Measurements from ENCODE around the gene TBC1D14. TPM values are rescaled to one million over a fixed set of nuclear protein-coding genes. Genes with fewer than 3 reads are reported as not detected.

Gene TBC1D14
- total RNA-seq, 3 donors from 2014 or later (not counting 1 experiment from before 2014, with no cell fraction given) = 36.0 to 54.7 (median 53.2) TPM

DNA sequence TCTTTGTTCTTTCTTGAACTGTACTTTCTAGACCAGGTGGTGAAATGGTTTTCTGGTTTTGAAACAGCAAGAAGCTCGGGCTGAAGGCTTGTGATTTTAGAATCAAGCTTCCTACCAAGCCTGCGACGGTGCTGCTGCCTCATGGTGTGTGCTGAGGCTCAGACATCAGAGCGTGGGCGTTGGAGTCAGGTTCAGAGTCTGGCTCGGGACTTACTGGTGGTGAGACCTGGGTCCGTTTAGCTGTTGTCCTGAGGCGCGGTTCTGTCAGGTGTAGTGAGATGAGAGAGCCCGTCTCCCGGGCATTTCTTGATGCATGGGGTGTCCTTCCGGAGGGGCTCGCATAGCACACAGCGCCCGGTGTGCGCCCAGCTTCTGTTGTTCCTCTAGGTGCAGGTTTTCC is 113.9 kb downstream of the TBC1D14 start:
- Histone ChIP-seq H3K4me3 (ENCODE audit: low read length) (no peak overlapping the region), H3K27ac (ENCODE audit: low read length) (no peak overlapping the region), H3K9me3 (ENCODE audit: control insufficient read depth, insufficient read depth, low read length) (no peaks in the 10 kb centered on the region), H3K4me1 (ENCODE audit: control insufficient read depth, insufficient read depth, low read length) (no peaks in the 10 kb centered on the region), H3K36me3 (ENCODE audit: control insufficient read depth, insufficient read depth, low read length) (peaks cover 40% of the 10 kb centered on the region), H3K27me3 (ENCODE audit: control insufficient read depth, insufficient read depth, low read length) (no peaks in the 10 kb centered on the region)
- intact Hi-C loops (cut with micrococcal nuclease) = no loop called here
- H3K9me3 Mint-ChIP-seq = no peaks in the 10 kb centered on the region
- TF ChIP-seq, protein P1, sequence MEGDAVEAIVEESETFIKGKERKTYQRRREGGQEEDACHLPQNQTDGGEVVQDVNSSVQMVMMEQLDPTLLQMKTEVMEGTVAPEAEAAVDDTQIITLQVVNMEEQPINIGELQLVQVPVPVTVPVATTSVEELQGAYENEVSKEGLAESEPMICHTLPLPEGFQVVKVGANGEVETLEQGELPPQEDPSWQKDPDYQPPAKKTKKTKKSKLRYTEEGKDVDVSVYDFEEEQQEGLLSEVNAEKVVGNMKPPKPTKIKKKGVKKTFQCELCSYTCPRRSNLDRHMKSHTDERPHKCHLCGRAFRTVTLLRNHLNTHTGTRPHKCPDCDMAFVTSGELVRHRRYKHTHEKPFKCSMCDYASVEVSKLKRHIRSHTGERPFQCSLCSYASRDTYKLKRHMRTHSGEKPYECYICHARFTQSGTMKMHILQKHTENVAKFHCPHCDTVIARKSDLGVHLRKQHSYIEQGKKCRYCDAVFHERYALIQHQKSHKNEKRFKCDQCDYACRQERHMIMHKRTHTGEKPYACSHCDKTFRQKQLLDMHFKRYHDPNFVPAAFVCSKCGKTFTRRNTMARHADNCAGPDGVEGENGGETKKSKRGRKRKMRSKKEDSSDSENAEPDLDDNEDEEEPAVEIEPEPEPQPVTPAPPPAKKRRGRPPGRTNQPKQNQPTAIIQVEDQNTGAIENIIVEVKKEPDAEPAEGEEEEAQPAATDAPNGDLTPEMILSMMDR (IDR thresholded peaks at IDR 0.05) = no peak
- no peak for ATAC-seq
- no peak overlapping the region for H3K4me3 Mint-ChIP-seq
- 95% methylated on average over 16 of the region's 16 CpGs for WGBS (ENCODE audit: insufficient coverage)
- no peaks in the 10 kb centered on the region for H3K36me3 Mint-ChIP-seq
- H3K27me3 Mint-ChIP-seq (ENCODE audit: low read depth in 2 of 2) = no peaks in the 10 kb centered on the region
- H3K4me1 Mint-ChIP-seq = peaks cover 0 to 17% of the 10 kb centered on the region in 2 donors
- DNase-seq = no peak
- no peak overlapping the region for H3K27ac Mint-ChIP-seq

DNA sequence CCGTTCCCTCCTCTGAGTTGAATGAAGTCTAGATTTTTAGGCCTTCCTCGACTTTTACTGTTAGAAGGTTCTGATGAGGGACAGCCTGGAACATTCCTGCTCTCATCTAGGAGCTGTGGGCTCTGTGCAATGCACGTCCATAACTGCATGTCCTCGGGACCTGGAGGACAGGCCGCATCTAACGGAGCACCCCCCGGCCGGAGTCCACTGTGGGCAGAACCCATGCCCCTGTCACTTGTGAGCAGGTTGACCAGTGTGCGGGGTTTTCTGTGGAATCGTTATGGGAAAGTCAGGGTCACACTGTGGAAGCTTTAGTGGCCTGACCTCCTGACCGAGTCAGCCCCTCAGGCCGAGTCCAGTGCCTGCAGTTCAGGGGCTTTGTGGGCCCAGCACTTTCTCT is 114.3 kb downstream of the TBC1D14 start:
- H3K36me3 Mint-ChIP-seq = no peaks in the 10 kb centered on the region
- intact Hi-C loops (cut with micrococcal nuclease) = no loop called here
- ATAC-seq (no peak), DNase-seq (no peak)
- Histone ChIP-seq H3K27ac (ENCODE audit: low read length) (no peak overlapping the region), H3K36me3 (ENCODE audit: control insufficient read depth, insufficient read depth, low read length) (peaks cover 40% of the 10 kb centered on the region), H3K9me3 (ENCODE audit: control insufficient read depth, insufficient read depth, low read length) (no peaks in the 10 kb centered on the region), H3K4me1 (ENCODE audit: control insufficient read depth, insufficient read depth, low read length) (no peaks in the 10 kb centered on the region), H3K27me3 (ENCODE audit: control insufficient read depth, insufficient read depth, low read length) (no peaks in the 10 kb centered on the region), H3K4me3 (ENCODE audit: low read length) (no peak overlapping the region)
- H3K27me3 Mint-ChIP-seq (ENCODE audit: low read depth in 2 of 2) = no peaks in the 10 kb centered on the region
- WGBS (ENCODE audit: insufficient coverage) = 94% methylated on average over 12 of the region's 12 CpGs
- no peak overlapping the region for H3K4me3 Mint-ChIP-seq
- TF ChIP-seq, protein P1 (IDR thresholded peaks at IDR 0.05) = no peak
- H3K9me3 Mint-ChIP-seq = no peaks in the 10 kb centered on the region
- H3K4me1 Mint-ChIP-seq = peaks cover 0 to 17% of the 10 kb centered on the region in 2 donors
- no peak overlapping the region for H3K27ac Mint-ChIP-seq

DNA sequence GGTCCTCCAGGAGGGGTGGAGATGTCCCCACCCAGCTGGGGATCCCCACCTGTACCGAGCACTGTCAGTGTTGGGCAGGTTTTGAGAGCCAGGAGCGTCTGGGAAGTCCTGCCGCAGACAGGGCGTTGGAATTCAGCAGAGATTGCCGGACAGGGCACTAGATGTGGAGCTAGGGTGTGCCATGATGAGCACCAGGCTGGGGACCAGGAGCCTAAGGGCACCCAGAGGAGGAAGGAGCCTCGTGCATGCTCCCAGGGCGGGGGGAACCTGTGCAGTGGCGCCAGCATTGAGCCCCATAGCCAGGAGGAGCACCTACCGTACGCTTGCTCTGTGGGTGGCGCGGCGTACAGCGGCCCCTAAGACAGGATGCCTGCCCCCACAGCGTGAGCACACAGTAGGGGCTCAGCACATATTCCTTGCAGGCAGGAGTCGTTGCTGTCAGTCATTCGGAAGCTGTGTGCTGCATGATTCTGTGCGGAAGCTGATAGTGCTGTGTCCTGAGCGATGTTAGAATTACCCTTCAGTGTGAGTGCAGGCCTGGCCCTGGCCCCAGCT is 114.8 kb downstream of the TBC1D14 start:
- Mint-ChIP-seq H3K4me1 (peaks cover 0 to 17% of the 10 kb centered on the region in 2 donors), H3K27ac (no peak overlapping the region), H3K27me3 (ENCODE audit: low read depth in 2 of 2) (no peaks in the 10 kb centered on the region), H3K4me3 (no peak overlapping the region), H3K36me3 (no peaks in the 10 kb centered on the region), H3K9me3 (no peaks in the 10 kb centered on the region)
- Histone ChIP-seq H3K4me1 (ENCODE audit: control insufficient read depth, insufficient read depth, low read length) (no peaks in the 10 kb centered on the region), H3K27me3 (ENCODE audit: control insufficient read depth, insufficient read depth, low read length) (no peaks in the 10 kb centered on the region), H3K27ac (ENCODE audit: low read length) (no peak overlapping the region), H3K36me3 (ENCODE audit: control insufficient read depth, insufficient read depth, low read length) (peaks cover 40% of the 10 kb centered on the region), H3K9me3 (ENCODE audit: control insufficient read depth, insufficient read depth, low read length) (no peaks in the 10 kb centered on the region), H3K4me3 (ENCODE audit: low read length) (no peak overlapping the region)
- 95% methylated on average over 19 of the region's 19 CpGs for WGBS (ENCODE audit: insufficient coverage)
- ATAC-seq (no peak), DNase-seq (no peak)
- intact Hi-C loops (cut with micrococcal nuclease) = no loop called here
- TF ChIP-seq, protein P1 (IDR thresholded peaks at IDR 0.05) = no peak

DNA sequence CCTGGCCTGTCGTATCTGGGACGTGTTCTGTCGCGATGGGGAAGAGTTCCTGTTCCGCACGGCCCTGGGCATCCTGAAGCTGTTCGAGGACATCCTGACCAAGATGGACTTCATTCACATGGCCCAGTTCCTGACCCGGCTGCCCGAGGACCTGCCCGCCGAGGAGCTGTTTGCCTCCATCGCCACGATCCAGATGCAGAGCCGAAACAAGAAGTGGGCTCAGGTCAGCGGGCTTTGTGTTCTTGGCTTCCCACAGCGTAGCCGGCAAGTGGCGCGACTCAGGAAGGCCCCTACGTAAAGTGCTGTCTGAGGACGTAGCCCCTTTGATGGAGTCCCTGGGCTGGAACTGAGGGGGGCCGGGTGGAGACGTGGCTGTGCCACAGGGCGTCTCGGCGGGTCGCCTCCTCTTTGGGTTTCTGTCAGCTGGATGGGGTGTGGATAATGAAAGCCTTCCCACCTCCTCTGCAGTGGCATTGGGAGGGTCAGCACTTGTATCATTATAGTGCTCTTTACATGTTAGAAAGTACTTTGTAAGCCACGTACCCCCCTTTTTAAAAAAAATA is 115.5 kb downstream of the TBC1D14 start:
- Histone ChIP-seq H3K9me3 (ENCODE audit: control insufficient read depth, insufficient read depth, low read length) (no peaks in the 10 kb centered on the region), H3K27me3 (ENCODE audit: control insufficient read depth, insufficient read depth, low read length) (no peaks in the 10 kb centered on the region), H3K27ac (ENCODE audit: low read length) (no peak overlapping the region), H3K36me3 (ENCODE audit: control insufficient read depth, insufficient read depth, low read length) (peaks cover 43% of the 10 kb centered on the region), H3K4me3 (ENCODE audit: low read length) (no peak overlapping the region), H3K4me1 (ENCODE audit: control insufficient read depth, insufficient read depth, low read length) (no peaks in the 10 kb centered on the region)
- Mint-ChIP-seq H3K36me3 (no peaks in the 10 kb centered on the region), H3K27me3 (ENCODE audit: low read depth in 2 of 2) (no peaks in the 10 kb centered on the region), H3K4me1 (peaks cover 0 to 17% of the 10 kb centered on the region in 2 donors), H3K27ac (no peak overlapping the region), H3K9me3 (no peaks in the 10 kb centered on the region), H3K4me3 (no peak overlapping the region)
- DNase-seq (no peak), ATAC-seq (no peak)
- intact Hi-C loops (cut with micrococcal nuclease) = no loop called here
- 95% methylated on average over 28 of the region's 28 CpGs for WGBS (ENCODE audit: insufficient coverage)
- TF ChIP-seq, protein P1 (IDR thresholded peaks at IDR 0.05) = no peak

All from natural killer cell (primary cell).